Spleen (tissue), 7 donors: Measurements from ENCODE around the gene ARRDC4.

ENCODE experiments used
- CTCF ChIP-seq, 11 experiments: fragments of 200-600 bp in 7 of 11; fragments of 450-650 bp in 4 of 11; sonication (generic) in 4 of 11; IDR thresholded peaks in 8 of 11; conservative IDR thresholded peaks in 3 of 11; 1 replicate in 7 of 11; 2 replicates in 4 of 11; pipeline versions ENCODE4 v1.4.0 to v1.8.0; 2016 to 2021; ENCODE audit warnings: antibody characterized with exemption in 11 of 11, inconsistent platforms in 4 of 11, mild to moderate bottlenecking in 1 of 11
- POLR2AphosphoS5 ChIP-seq, 3 donors: sonication (generic); formaldehyde crosslinking; IDR thresholded peaks; one replicate each; pipeline ENCODE4 v1.5.1; 2017; ENCODE audit warnings: antibody characterized with exemption in 3 of 3
- donor health status: DM: no; HTN: no; CAD: no; lungs with moderate emphysema.
- donor health status: DM: no; HTN: no; CAD: no.
- donor health status: DM: no; HTN: no; CAD: no.

GRCh38 chr15:98009971-98010370 lies 49.5 kb downstream of the ARRDC4 start:
- TF ChIP-seq CTCF (IDR thresholded peaks at IDR 0.05 in 8 of 11, conservative IDR thresholded peaks at IDR 0.05 in 3 of 11): no peak
- no peak for TF ChIP-seq POLR2AphosphoS5 (IDR thresholded peaks at IDR 0.05)
